Caco-2 (cell line): ENCODE measurements around the gene SMOC2. TPM values are rescaled to one million over a fixed set of nuclear protein-coding genes. Genes with fewer than 3 reads are reported as not detected.
"Not testable (repeated sequence)": the region's sequence is repeated elsewhere in the genome, so short reads cannot be mapped to it uniquely, and the experiment has no call there.

ENCODE experiments used
- BruUV-seq: library from RNA; stranded (reverse); fragments of 400-500 nt; replicated peaks from 2 replicates; lab custom pipeline; 2021; lab: Mats Ljungman, UMichigan
- CTCF ChIA-PET: fragments of 300-600 bp; sonication (Branson Sonifier 250); formaldehyde crosslinking; loops from one replicate; lab custom pipeline; 2022; ENCODE audit warnings: antibody characterized with exemption; lab: Charles Lee
- POLR2A ChIA-PET: fragments of 300-600 bp; sonication (Branson Sonifier 250); formaldehyde crosslinking; loops from one replicate; lab custom pipeline; 2022; ENCODE audit warnings: antibody characterized with exemption; lab: Charles Lee
- DNase-seq, 2 experiments: peaks; one replicate each; pipeline versions ENCODE4 v3.0.0 to v3.0.0-alpha.2; 2020 to 2022
- H3K27me3 ChIP-seq: replicated peaks from 2 replicates; pipeline ENCODE4 v1.6.0; 2011; ENCODE audit warnings: low read length; ENCODE audit not compliant: control insufficient read depth, insufficient read depth
- H3K36me3 ChIP-seq: 2 replicates; pipeline ENCODE4 v1.5.1; 2011; ENCODE audit warnings: low read length; ENCODE audit not compliant: control insufficient read depth, insufficient read depth
- H3K4me1 ChIP-seq: fragments of 250-450 bp; sonication (Bioruptor Pico); 2 replicates; pipeline ENCODE4 v1.5.1; 2020; ENCODE audit warnings: mild to moderate bottlenecking
- H3K4me3 ChIP-seq: 2 replicates; pipeline ENCODE4 v1.5.1; 2011; ENCODE audit warnings: low read depth, mild to moderate bottlenecking, control low read depth, low read length
- H3K9me3 ChIP-seq: fragments of 250-450 bp; sonication (Bioruptor Pico); 2 replicates; pipeline ENCODE4 v1.5.1; 2020; ENCODE audit warnings: mild to moderate bottlenecking, moderate library complexity
- H3K27ac Mint-ChIP-seq: one replicate; pipeline ENCODE4 v1.8.0; 2022; ENCODE audit warnings: mixed read lengths; ENCODE audit not compliant: unreplicated experiment
- H3K27me3 Mint-ChIP-seq: one replicate; pipeline ENCODE4 v1.8.0; 2022; ENCODE audit warnings: mixed read lengths; ENCODE audit not compliant: insufficient read depth, unreplicated experiment
- H3K36me3 Mint-ChIP-seq: one replicate; pipeline ENCODE4 v1.8.0; 2022; ENCODE audit warnings: mild to moderate bottlenecking, mixed read lengths; ENCODE audit not compliant: insufficient read depth, unreplicated experiment
- H3K4me1 Mint-ChIP-seq: one replicate; pipeline ENCODE4 v1.8.0; 2022; ENCODE audit warnings: low read depth, mixed read lengths; ENCODE audit not compliant: unreplicated experiment
- H3K4me3 Mint-ChIP-seq: one replicate; pipeline ENCODE4 v1.8.0; 2022; ENCODE audit warnings: mild to moderate bottlenecking, moderate library complexity, mixed read lengths; ENCODE audit not compliant: unreplicated experiment
- H3K9me3 Mint-ChIP-seq: one replicate; pipeline ENCODE4 v1.8.0; 2022; ENCODE audit warnings: mixed read lengths; ENCODE audit not compliant: unreplicated experiment
- CTCF ChIP-seq, 2 experiments: fragments of 200-600 bp in 1 of 2; IDR thresholded peaks; 1 replicate in 1 of 2; 2 replicates in 1 of 2; pipeline versions ENCODE4 v1.5.1 to v1.8.0; 2011 to 2022; ENCODE audit warnings: antibody characterized with exemption in 1 of 2, control low read depth in 1 of 2, inconsistent platforms in 1 of 2, low read depth in 1 of 2, low read length in 1 of 2, mild to moderate bottlenecking in 1 of 2, moderate library complexity in 1 of 2; ENCODE audit not compliant: insufficient read depth in 1 of 2, severe bottlenecking in 1 of 2, unreplicated experiment in 1 of 2
- intact Hi-C: fragments of 100-400 bp; cut with micrococcal nuclease; formaldehyde crosslinking; loops from one replicate; pipeline ENCODE4 v1.10.0; 2022; ENCODE audit not compliant: unreplicated experiment
- total RNA-seq: library from RNA; stranded (reverse); gene quantifications from 2 replicates; pipeline ENCODE4 v1.2.3, GENCODE V29; 2022

Gene SMOC2
- total RNA-seq, 1 experiment from 2014 or later, result 2.8 TPM

DNA sequence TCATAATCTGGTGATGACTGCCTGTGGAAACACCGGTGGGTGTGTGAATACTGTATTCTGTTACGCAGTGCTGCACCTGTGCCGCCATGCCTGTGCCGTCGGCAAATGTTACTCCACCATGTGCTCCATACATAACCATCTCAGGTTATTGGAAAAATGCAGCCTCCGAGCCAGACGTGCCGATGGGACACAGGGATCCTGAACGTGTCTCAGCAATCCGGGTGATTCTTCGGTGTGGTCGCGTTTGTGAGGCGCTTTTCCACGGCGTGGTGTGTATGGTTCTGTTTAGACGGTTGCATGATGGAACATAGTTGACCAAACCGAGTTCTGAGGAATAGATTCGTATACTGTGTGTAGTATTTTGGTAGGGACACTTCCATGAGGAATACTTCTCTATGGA, 130.3 kb downstream of the SMOC2 start:
- H3K27me3 ChIP-seq, result no peaks in the 10 kb centered on the region
- H3K27me3 Mint-ChIP-seq, result peaks cover 7% of the 10 kb centered on the region

DNA sequence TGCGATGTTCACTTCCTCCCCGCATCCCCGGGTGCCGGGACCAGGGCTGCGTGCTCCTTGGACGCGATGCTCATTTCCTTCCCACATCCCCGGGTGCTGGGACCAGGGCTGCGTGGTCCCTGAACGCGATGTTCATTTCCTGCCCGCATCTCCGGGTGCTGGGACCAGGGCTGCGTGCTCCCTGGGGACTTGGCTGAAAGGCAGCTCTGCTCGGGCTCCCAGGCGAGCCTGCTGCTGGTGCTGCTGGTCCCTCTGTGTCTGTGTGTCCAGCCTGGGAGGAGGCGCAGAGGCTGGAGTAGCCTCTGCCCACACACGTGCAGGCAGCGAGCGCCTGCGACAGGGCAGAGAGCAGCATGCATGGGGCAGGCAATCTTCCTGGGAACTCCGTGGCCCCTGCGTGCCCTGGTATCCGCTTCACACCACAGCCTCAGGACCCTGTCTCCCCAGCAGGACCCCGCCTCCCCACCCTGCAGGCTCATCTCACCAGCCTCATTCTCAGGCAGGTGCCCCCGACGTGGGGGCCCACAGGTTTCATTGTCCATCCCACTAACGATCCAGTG, 132.4 kb downstream of the SMOC2 start:
- DNase-seq, H3K4me1 ChIP-seq, H3K9me3 ChIP-seq, H3K36me3 ChIP-seq, H3K9me3 Mint-ChIP-seq, H3K4me1 Mint-ChIP-seq, BruUV-seq, POLR2A ChIA-PET, CTCF ChIA-PET, H3K27me3 ChIP-seq, H3K27ac Mint-ChIP-seq, H3K4me3 Mint-ChIP-seq, H3K36me3 Mint-ChIP-seq, H3K4me3 ChIP-seq, H3K27me3 Mint-ChIP-seq, intact Hi-C loops: not testable (repeated sequence)

More for the DNA sequence above, 130.3 kb downstream of the SMOC2 start:
- no peaks in the 10 kb centered on the region for H3K9me3 ChIP-seq
- no peak for TF ChIP-seq CTCF (IDR thresholded peaks at IDR 0.05; ENCODE audit: insufficient read depth in 1 of 2, low read depth in 1 of 2, low read length in 1 of 2, severe bottlenecking in 1 of 2, unreplicated experiment in 1 of 2)
- intact Hi-C loops, result no loop called here
- ChIA-PET CTCF (no interaction called here), POLR2A (no interaction called here)
- Mint-ChIP-seq H3K4me1 (no peaks in the 10 kb centered on the region), H3K9me3 (no peaks in the 10 kb centered on the region), H3K27ac (no peak overlapping the region), H3K4me3 (no peak overlapping the region), H3K36me3 (no peaks in the 10 kb centered on the region)
- H3K4me1 ChIP-seq, result no peaks in the 10 kb centered on the region
- no TSS peak for BruUV-seq
- H3K4me3 ChIP-seq, result no peak overlapping the region
- H3K36me3 ChIP-seq, result no peaks in the 10 kb centered on the region
- DNase-seq, result no peak

DNA sequence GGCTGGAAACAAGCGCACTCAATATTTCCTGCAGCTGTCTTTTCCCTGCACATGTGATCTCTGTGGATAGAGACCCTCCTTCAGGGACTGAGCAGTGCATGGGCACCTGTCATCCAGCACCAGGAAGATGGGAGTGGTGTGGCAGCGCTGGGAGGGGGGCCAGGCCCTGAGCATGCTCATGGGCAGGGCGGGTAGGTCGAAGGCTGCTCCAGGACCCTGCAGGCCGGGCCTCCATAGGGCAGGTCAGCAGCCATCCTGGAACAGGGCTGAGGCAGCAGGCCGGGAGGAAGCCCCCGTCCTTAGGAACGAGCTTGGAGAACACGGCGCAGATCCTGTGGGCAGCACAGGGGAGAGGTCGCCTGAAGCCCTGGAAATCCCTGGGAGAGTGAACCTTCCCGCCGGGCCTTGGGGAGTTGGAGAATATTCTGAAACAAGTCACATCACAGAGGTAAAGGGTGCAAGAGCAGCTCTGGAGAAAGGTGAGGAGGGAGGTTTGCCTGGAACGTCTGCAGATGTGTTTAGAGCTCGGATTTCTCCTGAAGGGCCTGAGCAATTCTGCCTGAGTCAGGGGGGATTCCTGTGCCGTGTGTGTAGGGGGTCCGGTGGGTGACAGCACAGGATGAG, 133.2 kb downstream of the SMOC2 start:
- Mint-ChIP-seq H3K27me3 (peaks cover 7% of the 10 kb centered on the region), H3K4me3 (no peak overlapping the region), H3K9me3 (no peaks in the 10 kb centered on the region), H3K36me3 (no peaks in the 10 kb centered on the region), H3K27ac (no peak overlapping the region), H3K4me1 (no peaks in the 10 kb centered on the region)
- H3K27me3 ChIP-seq, result no peaks in the 10 kb centered on the region
- no peak for TF ChIP-seq CTCF (IDR thresholded peaks at IDR 0.05; ENCODE audit: insufficient read depth in 1 of 2, low read depth in 1 of 2, low read length in 1 of 2, severe bottlenecking in 1 of 2, unreplicated experiment in 1 of 2)
- no peaks in the 10 kb centered on the region for H3K9me3 ChIP-seq
- H3K4me1 ChIP-seq, result no peaks in the 10 kb centered on the region
- POLR2A ChIA-PET, result no interaction called here
- H3K36me3 ChIP-seq, result no peaks in the 10 kb centered on the region
- BruUV-seq, result no TSS peak
- CTCF ChIA-PET, result no interaction called here
- no peak for DNase-seq
- H3K4me3 ChIP-seq, result no peak overlapping the region
- intact Hi-C loops, result no loop called here
